Stimulated activated CD4-positive, alpha-beta T cell treated with anti-CD3 and anti-CD28 coated beads, Interleukin-1b, Interleukin-23, amount 100 ng/mL, for 1 hour (primary cell): ENCODE measurements around the gene EIF4E2.

ENCODE experiments used
- DNase-seq, 2 donors: peaks; one replicate each; pipeline ENCODE4 v3.0.0-alpha.2; 2020; ENCODE audit warnings: low read depth in 2 of 2

The EIF4E2 gene

DNA sequence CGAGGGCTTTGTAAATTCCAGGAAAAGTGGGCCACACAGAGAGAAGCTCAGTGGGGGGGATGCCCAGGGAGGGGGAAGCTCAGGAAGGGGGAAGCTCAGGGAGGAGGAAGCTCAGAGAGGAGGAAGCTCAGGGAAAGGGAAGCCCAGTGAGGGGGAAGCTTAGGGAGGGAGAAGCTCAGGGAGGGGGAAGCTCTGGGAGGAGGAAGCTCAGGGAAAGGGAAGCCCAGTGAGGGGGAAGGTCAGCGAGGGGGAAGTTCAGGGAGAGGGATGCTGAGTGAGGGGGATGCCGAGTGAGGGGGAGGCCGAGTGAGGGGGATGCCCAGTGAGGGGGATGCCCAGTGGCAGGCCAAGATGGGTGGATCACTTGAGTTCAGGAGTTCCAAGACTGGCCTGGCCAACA is 11.8 kb upstream of the EIF4E2 start:
- no peak for DNase-seq

DNA sequence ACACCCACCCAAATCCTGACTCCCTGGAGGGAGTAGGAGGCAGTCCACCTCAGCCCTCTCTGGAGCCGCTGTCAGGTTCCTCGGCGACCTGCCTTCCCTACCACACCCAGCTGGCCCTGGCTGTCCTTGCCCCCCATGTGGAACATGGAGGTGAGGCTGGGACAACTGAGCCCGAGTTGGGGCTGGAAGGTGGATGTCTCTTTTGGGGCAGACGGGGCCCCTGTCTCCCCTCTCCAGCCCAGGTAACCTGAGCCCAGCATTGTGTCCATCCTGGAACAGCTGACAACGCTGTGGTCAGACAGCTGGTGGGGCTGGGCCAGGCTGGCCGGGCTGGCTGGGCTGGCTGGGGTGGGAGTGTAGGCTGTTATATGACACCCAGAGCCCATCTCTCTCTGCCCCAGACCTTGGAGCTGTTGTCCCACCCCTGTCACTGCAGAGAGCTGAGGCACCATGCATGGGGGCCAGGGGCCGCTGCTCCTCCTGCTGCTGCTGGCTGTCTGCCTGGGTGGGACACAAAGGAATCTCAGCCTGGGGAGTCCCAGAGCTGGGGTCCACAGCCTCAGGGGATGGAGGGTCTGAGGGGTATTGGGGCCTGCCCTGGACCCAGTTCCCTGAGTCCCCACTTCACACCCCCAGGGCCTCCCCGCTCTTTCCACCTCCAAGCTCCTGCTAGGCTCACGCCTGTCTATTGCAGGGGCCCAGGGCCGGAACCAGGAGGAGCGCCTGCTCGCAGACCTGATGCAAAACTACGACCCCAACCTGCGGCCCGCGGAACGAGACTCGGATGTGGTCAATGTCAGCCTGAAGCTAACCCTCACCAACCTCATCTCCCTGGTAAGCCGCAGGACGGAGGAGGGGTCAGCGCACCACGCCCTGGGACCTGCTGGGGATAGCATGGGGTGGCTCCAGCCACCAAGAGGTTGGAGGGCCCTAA is 10.9 kb upstream of the EIF4E2 start, which contains the start of gene CHRNG:
TSS of gene CHRNG (plus strand) at position 395 of the 934 bp plus-strand sequence. CDS start at position 451, 56 bp downstream.
- no peak for DNase-seq

DNA sequence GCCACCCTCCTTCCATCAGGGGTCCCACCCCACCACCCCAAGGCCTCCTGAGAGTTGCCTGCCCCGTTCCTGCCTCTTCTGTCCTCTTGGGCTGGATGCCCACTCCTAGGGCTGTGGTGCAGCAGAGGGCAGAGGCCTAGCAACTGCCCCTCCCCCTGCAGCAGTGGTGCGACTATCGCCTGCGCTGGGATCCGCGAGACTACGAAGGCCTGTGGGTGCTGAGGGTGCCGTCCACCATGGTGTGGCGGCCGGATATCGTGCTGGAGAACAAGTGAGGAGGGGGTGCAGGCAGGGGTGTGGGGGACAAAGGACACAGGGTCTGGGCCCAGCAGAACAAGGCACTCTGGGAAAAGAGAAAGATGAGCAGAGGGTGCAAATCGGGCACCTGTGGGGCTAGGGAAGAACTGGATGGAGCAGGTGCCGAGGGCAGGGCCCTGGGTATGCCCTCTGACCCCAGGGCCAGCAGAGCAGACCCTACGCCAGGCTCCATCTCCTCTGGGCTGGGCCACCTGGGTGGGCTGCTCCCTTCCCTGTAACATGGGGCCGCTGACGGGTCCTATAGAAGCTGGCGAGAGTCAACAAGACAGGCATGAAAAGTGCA is 9.9 kb upstream of the EIF4E2 start:
- DNase-seq: no peak

DNA sequence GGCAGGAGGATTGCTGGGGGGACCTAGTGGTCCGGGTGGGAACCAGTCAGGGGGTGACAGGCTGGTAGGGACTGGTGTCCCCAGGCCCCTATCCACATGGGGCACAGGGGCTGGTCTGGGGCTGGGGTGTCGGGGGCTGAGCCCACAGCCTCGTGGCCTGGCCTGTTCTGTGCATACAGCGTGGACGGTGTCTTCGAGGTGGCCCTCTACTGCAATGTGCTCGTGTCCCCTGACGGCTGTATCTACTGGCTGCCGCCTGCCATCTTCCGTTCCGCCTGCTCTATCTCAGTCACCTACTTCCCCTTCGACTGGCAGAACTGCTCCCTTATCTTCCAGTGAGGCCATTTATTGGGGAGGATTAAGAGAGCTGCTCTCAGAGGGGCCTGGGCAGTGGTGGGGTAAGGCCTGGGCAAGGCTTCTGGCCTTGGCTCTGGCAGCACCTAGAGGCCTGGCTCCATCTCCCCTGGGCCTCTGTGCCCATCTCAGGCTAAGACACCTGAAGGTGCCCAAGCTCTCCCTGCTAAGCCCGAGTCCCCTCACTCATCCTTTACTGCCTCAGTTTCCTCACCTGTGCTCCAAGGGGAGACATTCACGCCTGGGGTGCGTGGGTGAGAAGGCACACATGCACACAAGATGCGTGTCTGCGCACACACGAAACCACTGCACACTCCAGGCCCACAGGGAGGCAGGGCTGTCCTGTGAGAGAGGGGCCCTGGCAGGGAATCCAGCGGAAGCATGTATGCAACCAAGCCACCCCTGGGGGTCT is 9.1 kb upstream of the EIF4E2 start:
- no peak for DNase-seq

DNA sequence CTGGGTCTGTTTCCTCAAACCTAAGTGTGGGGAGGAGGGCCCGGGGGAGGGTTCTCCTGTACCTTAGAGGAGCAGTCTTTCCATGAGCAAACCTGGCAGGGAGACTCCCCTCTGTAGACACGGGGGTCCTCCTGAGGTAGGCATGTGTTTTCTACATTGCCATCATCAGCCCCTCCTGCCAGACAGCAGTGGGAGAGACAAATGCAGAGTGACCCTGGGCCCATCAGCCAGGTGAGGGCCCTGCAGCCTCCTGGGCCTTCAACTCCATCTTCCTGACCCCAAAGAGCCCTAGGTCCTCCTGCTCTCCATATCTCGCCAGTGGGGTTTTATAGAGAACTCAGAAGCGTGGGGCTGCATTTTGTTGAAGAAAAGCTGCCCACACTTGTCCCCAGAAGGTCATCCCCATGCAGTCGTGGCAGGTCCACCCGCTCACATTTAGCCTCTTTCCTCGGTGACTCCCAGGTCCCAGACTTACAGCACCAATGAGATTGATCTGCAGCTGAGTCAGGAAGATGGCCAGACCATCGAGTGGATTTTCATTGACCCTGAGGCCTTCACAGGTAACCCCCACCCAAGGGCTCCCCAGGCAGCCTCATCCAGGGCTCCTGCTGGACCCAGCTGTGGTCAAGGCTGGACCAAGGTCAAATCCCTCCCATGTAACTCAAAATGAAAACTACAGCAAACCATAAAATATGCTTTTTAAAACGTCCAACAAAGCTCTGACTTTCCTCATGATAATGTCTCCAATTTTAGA is 8.4 kb upstream of the EIF4E2 start:
- DNase-seq: no peak

DNA sequence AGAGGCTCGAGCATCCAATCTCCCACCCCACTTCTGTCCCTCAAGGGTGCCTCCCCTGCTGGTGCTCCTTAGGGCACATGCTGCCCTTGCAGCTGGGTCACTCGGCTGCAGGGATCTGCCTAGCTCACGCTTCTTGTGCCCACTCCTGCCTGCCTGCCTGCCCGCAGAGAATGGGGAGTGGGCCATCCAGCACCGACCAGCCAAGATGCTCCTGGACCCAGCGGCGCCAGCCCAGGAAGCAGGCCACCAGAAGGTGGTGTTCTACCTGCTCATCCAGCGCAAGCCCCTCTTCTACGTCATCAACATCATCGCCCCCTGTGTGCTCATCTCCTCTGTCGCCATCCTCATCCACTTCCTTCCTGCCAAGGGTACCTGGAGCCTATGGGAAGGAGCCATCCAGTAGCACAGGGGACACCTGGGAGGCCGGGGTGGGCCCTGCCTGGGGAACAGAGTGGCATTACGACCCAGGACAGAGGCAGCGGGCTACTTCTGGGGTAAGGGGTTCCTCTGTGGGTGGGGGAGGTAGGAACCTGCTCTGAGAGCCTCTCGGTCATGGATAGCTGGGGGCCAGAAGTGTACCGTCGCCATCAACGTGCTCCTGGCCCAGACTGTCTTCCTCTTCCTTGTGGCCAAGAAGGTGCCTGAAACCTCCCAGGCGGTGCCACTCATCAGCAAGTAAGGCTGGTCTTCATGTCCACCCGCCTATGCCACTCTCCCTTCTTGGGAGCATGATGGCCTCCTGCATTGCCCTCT is 7.6 kb upstream of the EIF4E2 start:
- no peak for DNase-seq

DNA sequence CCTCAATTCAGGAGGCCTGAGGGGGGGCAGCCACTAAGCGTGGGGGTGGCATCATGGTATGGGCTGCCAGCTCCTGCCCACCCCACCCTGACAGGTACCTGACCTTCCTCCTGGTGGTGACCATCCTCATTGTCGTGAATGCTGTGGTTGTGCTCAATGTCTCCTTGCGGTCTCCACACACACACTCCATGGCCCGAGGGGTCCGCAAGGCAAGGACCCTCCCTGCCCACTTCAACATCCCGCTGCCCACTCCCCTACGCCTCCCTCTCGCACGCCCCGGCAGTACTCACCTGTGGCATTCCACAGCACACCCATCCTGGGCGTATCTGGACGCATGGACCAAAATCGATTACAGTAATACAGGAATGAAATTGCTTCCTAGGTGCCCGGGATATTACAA is 7.0 kb upstream of the EIF4E2 start:
- no peak for DNase-seq

DNA sequence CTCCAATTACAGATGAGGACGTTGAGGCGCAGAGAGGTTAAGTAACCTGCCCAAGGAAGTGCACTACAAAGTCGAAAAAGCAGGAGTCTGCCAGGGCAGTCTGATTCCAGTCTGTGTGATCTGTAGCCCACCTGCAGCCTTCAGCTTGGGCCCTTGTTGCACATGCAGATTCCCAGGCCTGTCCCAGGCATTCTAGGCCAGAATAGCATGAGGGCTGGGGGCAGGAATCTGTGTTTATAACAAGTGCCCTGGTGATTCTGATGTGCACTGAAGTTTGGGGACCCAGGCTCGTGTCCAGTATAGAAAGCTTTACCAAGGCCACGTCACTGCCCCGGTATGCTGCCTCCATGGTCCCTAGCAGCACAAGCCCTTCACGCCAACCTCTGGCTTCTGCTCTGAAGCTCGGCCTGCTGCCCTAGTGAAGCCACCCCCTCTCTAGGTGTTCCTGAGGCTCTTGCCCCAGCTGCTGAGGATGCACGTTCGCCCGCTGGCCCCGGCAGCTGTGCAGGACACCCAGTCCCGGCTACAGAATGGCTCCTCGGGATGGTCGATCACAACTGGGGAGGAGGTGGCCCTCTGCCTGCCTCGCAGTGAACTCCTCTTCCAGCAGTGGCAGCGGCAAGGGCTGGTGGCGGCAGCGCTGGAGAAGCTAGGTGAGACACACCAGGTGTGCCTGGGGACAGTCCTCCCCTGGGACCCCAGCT is 6.4 kb upstream of the EIF4E2 start:
- no peak for DNase-seq

DNA sequence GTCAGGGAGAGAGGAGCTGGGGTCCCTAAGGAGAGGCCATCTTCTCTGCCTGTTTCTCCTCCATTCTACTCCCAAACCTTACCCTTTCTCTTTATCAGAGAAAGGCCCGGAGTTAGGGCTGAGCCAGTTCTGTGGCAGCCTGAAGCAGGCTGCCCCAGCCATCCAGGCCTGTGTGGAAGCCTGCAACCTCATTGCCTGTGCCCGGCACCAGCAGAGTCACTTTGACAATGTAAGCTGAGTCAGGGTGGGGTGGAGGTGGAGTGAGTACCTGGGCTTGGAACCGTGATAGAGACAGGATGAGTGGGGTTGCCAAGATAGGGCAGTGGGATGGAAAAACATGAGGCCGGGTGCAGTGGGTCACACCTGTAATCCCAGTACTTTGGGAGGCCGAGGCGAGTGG is 5.8 kb upstream of the EIF4E2 start:
- DNase-seq: no peak

DNA sequence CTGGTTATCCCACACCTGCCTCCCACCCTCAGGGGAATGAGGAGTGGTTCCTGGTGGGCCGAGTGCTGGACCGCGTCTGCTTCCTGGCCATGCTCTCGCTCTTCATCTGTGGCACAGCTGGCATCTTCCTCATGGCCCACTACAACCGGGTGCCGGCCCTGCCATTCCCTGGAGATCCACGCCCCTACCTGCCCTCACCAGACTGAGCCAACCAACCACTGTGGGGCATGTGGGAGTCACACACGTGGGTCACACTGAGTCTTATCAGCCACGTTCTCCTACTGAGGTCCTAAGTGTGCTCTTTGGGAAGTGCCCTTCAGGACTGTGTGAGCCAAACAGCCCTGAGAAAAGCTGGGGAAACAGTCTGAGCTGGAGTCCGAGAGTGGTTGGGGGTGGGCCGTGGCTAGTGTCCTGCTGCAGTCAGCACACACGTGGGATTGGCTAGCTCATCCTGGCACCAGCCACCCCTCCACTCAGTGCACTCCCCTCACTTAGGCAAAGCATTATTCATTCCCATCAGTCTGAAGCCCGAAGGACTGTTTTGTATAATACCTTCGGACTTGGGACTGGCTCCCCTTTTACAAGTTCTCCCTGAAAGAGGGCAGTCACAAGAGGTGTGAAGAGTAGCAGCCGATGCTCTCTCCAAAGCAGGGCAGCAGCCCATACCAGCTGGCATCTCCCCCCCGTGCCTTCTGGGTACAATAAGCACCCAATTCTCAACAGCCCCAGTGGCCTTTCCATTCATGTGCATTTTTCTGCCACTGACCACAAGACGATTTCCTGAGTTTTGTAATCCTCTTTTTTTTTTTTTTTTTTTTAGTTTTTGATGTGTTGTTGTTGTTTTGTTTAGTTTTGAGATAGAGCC is 4.7 kb upstream of the EIF4E2 start:
- DNase-seq: no peak

DNA sequence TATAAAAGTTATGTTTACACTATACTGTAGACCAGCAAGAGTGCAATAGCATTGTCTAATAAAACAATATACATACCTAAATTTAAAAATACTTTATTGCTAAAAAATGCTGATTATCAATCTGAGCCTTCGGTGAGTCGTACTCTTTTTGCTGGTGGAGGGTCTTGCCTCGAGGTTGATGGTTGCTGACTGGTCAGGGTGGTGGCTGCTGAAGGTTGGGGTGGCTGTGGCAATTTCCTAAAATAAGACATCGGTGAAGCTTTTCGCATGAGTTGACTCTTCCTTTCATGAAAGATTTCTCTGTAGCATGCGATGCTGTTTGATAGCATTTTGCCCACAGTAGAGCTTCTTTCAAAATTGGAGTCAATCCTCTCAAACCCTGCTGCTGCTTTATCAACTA is 2.5 kb upstream of the EIF4E2 start:
- DNase-seq: no peak

DNA sequence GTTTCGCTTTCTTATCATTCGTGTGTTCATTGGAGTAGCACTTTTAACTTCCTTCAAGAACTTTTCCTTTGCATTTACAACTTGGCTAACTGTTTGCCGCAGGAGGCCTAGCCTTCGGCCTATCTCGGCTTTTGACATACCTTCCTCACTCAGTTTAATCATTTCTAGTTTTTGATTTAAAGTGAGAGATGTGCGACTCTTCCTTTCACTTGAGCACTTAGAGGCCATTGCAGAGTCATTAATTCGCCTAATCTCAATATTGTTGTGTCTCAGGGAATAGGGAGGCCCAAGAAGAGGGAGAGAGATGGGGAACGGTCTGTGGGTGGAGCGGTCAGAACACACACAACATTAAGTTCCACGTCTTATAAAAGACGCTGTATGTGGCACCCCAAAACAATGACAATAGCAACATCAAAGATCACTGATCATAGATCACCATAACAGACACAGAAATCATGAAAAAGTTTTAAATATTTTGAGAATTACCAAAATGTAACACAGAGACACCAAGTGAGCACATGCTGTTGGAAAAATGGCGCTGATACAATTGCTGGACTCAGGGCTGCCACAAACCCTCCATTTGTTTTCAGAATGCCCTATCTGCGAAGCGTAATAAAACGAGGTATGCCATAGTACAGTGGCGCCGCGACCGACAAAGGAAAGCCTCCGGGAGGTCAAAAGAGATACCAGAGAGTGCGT is 685 bp upstream of the EIF4E2 start:
- no peak for DNase-seq

DNA sequence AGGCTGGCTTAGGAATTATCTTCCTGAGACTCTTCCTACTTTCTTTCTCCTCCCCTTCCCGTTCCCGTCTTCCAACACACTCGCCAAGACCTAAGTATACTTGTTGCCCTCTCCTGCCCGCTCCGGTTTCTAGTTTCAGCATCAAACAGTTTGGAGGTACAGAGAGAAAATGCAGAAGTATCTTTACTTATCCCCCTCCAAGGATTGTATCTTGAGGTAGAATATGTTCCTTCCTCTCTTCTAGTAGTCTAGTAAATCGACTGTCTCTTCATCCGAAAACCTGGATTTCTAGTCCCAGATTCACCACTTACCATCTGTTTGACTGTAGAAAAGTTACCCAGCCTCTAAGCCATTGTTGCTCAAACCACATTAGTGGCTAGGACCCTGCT is 755 bp downstream of the EIF4E2 start:
- DNase-seq: no peak

DNA sequence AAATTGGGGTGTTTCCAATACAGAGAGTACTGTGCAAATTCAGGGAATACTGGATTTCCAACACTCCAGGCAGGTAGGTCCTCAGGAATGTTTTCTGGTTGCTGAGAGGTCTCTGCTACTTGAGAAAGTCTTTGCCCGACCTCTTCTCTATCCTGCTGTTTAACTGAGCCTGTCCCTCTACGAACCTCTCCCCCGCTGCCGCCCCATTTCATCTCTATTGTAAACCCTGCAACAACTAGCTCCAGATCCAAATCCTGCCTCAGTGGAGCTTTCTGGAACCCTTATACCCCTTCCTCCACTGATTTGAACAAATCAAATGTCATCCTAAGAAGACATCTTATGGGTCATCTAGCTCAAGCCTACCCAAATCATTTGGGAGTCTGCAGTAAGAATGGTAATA is 1.3 kb downstream of the EIF4E2 start:
- DNase-seq: no peak

DNA sequence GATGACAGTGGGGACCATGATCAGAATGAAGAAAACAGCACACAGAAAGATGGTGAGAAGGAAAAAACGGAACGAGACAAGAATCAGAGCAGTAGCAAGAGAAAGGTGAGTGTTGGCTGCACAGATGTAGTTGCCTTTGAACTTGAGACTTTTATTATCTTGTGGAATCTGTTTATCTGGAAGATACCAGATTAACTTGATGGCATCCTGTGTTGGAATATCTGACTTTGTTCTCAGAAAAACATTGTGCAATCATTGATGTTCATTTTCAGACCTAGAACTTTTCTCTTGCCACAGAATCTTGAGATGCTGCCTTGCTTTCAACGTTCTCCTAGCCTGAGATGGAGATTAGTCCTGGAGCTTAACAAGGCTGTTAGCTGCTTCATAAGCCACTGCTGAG is 5.9 kb downstream of the EIF4E2 start:
- DNase-seq: no peak

DNA sequence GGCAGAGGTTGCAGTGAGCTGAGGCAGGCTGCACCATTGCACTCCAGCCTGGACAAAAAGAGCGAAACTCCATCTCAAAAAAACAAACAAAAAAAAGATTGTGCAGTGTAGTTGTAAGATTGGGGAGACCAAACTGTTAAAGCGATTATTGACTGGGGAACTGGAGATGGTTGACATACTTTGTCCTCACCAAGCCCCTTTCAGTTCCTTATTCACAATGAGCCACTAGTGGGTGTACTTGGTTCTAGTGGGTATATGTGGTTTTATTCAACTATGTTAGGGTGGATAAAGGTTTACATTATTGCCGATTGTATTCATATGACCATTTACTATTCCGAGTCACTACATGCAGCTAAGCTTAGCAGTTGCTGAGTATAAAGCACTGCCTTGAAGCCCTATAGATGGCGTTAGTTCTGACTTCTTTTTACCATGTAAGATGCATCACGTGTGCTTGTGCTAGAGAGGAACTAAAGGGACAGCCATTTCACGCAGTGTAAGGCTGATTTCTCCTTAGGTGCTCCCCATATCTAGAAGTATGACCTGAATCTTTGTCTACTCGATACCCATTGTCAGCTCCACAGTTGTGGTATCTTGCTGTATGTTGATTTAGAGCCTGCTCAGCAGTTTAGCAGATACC is 12.1 kb downstream of the EIF4E2 start:
- no peak for DNase-seq

DNA sequence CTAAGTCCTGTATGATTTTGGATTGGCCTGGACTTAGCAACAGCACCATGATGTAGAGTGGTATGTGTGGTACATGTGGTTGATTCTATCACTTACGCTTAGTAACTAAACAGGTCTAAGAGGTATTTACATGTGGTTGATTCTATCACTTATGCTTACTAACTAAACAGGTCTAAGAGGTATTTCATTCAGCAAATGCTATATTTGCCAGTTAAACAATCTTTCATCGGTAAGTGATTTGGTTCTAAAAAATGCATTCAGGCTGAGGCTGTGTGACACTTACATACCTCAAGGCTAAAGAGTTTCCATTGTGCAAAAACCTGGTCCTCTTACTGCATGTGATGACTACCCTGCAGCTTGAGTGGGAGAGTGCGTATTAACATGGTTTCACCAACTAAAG is 13.1 kb downstream of the EIF4E2 start:
- no peak for DNase-seq

DNA sequence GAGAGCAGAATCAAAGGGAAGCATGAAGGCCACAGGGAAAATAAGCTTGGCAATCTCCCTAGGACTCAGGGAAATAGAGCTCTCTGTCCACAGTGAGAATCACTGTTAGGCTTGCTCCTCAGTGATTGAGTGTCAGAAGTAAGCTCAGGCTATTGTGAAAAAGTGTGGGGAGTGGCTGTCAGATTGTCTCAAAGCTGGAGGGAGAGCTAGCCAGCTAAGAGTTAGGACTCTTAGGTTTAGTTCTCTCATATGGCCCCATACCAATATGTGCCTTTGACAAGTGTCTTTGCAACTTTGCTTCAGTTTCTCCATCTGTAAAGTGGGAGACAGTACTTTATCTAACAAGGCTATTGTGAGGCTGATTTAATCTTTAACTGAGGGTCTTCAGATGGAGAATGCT is 17.2 kb downstream of the EIF4E2 start:
- no peak for DNase-seq
